Nephron progenitor cell (in vitro differentiated cells): ENCODE results near the gene NFATC3.

ENCODE experiments used
- DNase-seq: peaks from one replicate; pipeline ENCODE4 v3.0.0; 2021
- H3K27ac Mint-ChIP-seq: 2 replicates; pipeline ENCODE4 v1.8.0; 2021; ENCODE audit warnings: mild to moderate bottlenecking, moderate library complexity, mixed read lengths
- H3K27me3 Mint-ChIP-seq: 2 replicates; pipeline ENCODE4 v1.8.0; 2021; ENCODE audit warnings: mild to moderate bottlenecking, low read depth, mixed read lengths; ENCODE audit not compliant: poor library complexity
- H3K36me3 Mint-ChIP-seq: 2 replicates; pipeline ENCODE4 v1.8.0; 2021; ENCODE audit warnings: low read depth, mixed read lengths
- H3K4me1 Mint-ChIP-seq: 2 replicates; pipeline ENCODE4 v1.8.0; 2021; ENCODE audit warnings: mixed read lengths
- H3K4me3 Mint-ChIP-seq: 2 replicates; pipeline ENCODE4 v1.8.0; 2021; ENCODE audit warnings: mild to moderate bottlenecking, moderate library complexity, mixed read lengths
- H3K9me3 Mint-ChIP-seq: 2 replicates; pipeline ENCODE4 v1.8.0; 2021; ENCODE audit warnings: mild to moderate bottlenecking, moderate library complexity, mixed read lengths
- TF ChIP-seq, protein P1 (sequence below): fragments of 200-600 bp; sonication (generic); IDR thresholded peaks from 2 replicates; pipeline ENCODE4 v1.5.0; 2021; ENCODE audit warnings: antibody characterized with exemption

The NFATC3 gene

DNA sequence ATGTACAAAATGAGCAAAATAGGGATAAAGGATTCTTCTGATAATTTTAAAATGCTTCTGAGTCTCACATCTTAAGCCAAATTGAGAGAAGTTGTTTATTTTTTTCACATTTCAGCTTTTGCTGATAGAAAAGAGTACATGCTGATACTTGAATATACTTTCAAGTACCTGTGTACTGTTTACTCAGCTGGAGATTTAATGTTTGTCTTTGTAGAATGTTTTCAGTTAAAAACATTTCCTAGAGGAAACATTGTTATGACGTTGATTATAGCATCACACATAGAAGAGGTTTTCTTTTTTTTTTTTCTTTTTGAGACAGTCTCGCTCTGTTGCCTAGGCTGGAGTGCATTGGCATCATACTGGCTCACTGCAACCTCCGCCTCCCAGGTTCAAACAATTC, 131.1 kb downstream of the NFATC3 start:
- H3K27me3 Mint-ChIP-seq, result no peaks in the 10 kb centered on the region
- peaks cover 6% of the 10 kb centered on the region for H3K4me1 Mint-ChIP-seq
- DNase-seq, result no peak
- H3K9me3 Mint-ChIP-seq, result no peaks in the 10 kb centered on the region
- TF ChIP-seq, protein P1, sequence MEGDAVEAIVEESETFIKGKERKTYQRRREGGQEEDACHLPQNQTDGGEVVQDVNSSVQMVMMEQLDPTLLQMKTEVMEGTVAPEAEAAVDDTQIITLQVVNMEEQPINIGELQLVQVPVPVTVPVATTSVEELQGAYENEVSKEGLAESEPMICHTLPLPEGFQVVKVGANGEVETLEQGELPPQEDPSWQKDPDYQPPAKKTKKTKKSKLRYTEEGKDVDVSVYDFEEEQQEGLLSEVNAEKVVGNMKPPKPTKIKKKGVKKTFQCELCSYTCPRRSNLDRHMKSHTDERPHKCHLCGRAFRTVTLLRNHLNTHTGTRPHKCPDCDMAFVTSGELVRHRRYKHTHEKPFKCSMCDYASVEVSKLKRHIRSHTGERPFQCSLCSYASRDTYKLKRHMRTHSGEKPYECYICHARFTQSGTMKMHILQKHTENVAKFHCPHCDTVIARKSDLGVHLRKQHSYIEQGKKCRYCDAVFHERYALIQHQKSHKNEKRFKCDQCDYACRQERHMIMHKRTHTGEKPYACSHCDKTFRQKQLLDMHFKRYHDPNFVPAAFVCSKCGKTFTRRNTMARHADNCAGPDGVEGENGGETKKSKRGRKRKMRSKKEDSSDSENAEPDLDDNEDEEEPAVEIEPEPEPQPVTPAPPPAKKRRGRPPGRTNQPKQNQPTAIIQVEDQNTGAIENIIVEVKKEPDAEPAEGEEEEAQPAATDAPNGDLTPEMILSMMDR, result no peak
- no peak overlapping the region for H3K4me3 Mint-ChIP-seq
- peak overlapping the region; percentile 49 for H3K27ac Mint-ChIP-seq
- H3K36me3 Mint-ChIP-seq, result peaks cover 43% of the 10 kb centered on the region

DNA sequence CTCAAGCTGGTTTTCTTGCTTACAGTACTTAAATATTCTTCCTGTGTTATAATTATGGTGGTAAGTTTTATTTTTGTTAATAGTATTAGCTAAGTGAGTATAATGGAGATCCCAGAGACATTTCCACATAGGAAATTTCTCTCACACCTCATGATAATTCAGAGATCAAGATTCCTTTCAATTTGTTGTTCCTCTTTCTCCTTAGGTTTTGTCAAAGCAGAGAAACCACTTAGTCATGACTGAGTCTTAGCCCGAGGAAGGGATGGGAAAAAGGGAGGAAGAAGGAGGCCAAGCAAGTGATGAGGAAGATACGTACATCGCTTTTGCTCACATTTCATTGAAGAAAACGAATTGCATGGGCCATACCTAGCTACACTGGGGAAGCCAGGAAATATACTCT, 132.3 kb downstream of the NFATC3 start:
- peak overlapping the region; percentile 26 for H3K27ac Mint-ChIP-seq
- TF ChIP-seq, protein P1, result no peak

DNA sequence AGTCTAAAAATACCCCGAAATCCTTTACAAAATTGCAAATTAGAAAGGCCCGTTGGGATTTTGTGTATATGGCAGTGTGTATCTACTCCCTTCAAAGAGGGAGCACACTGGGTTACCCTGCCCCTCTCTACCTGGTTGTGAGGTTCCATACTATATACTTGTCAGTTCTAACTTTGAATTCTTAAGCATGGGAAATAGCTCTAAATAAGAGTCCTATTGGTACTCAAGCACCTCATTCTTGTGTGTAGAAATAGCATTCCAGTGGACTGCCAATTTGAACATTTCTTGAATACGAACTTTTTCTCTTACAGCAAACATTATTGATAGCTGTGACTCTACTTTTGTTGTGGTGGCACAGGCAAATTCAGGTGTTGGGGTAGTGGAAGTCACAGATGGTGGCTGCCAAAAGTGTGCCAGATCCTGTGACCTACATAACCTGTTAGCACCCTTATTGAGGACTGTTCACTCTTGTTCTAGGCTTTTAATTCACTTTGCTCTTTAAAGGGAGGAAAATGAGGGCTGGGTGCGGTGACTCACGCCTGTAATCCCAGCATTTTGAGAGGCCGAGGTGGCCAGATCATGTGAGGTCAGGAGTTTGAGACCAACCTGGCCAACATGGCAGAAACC, 134.7 kb downstream of the NFATC3 start:
- Mint-ChIP-seq H3K4me1 (peaks cover 6% of the 10 kb centered on the region), H3K27ac (peak overlapping the region; percentile 32), H3K4me3 (no peak overlapping the region), H3K36me3 (peaks cover 36% of the 10 kb centered on the region), H3K27me3 (no peaks in the 10 kb centered on the region), H3K9me3 (no peaks in the 10 kb centered on the region)
- TF ChIP-seq, protein P1, result no peak
- no peak for DNase-seq

More for the DNA sequence above, 132.3 kb downstream of the NFATC3 start:
- Mint-ChIP-seq H3K27me3 (no peaks in the 10 kb centered on the region), H3K4me1 (peaks cover 6% of the 10 kb centered on the region), H3K4me3 (no peak overlapping the region), H3K9me3 (no peaks in the 10 kb centered on the region), H3K36me3 (peaks cover 36% of the 10 kb centered on the region)
- DNase-seq, result no peak

DNA sequence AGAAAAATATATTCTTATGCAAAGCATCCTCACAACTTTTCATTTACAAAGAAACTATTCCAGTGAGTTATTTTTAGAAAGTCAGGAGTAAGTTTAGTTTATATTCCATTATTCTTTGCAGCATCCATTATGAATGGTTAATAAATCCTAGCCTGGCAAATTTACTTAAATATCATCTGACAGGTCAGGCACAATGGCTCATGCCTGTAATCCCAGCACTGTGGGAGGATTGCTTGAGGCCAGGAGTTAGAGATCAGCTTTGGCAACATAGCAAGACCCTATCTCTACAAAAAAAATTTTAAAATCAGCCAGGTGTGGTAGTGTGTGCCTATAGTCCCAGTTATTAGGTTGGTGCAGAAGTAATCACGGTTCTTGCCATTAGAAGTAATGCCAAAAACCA, 137.9 kb downstream of the NFATC3 start:
- Mint-ChIP-seq H3K4me3 (no peak overlapping the region), H3K27ac (no peak overlapping the region), H3K36me3 (peaks cover 18% of the 10 kb centered on the region), H3K27me3 (no peaks in the 10 kb centered on the region), H3K4me1 (peaks cover 6% of the 10 kb centered on the region), H3K9me3 (no peaks in the 10 kb centered on the region)
- DNase-seq, result no peak
- TF ChIP-seq, protein P1, result no peak

DNA sequence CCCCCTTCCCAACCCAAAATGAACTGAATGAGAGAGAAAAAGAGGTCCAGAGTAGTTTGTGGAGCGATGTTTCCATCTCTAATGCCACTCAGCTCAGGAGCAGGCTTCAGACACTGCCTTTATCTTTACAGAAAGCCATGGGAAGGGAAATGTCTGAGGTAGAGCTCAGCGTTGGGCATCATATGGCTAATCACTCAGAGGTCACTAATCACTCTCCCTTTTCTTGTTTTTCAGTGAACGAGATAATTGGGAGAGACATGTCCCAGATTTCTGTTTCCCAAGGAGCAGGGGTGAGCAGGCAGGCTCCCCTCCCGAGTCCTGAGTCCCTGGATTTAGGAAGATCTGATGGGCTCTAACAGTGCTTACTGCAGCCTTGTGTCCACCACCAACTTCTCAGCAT, 140.9 kb downstream of the NFATC3 start:
- DNase-seq, result no peak
- H3K27ac Mint-ChIP-seq, result no peak overlapping the region
- peaks cover 16% of the 10 kb centered on the region for H3K4me1 Mint-ChIP-seq
- peaks cover 4% of the 10 kb centered on the region for H3K27me3 Mint-ChIP-seq
- TF ChIP-seq, protein P1, result no peak
- H3K36me3 Mint-ChIP-seq, result peaks cover 6% of the 10 kb centered on the region
- no peak overlapping the region for H3K4me3 Mint-ChIP-seq
- H3K9me3 Mint-ChIP-seq, result no peaks in the 10 kb centered on the region

DNA sequence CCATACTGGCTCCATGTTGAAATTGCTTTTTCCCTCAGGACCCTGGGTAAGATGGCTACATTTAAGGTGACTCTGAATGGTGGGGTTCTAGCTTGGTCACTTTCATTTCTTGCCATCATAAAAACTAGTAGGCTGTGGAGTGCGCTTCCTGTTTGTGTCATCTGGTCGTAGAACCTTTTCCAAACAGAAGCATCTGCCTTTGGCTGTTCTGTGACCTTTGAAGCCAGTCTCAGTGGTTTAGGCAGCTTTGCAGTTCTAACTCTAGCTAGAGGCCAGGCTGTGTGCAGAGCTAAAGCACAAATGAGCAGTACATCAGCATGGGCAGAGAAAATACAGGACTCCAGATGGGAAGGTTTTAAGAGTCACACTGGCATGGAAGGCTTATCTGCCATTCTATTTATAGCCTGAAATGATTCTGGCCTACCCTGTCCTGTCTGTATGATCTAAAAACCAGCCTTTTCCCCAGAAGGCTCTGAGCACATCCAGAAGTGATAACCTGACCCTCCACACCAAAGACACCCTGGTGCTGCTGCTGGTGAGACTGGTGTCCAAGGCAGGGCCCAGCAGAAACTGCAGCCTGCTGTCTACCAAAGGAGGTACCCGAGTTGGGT, 142.1 kb downstream of the NFATC3 start:
- Mint-ChIP-seq H3K4me3 (no peak overlapping the region), H3K9me3 (no peaks in the 10 kb centered on the region), H3K27ac (peak overlapping the region; percentile 69), H3K27me3 (peaks cover 8% of the 10 kb centered on the region), H3K4me1 (peaks cover 16% of the 10 kb centered on the region), H3K36me3 (no peaks in the 10 kb centered on the region)
- no peak for DNase-seq
- TF ChIP-seq, protein P1, result no peak
